Skeletal muscle tissue (tissue), 4 donors: ENCODE results near the gene SLC8B1. TPM values are rescaled to one million over a fixed set of nuclear protein-coding genes. Genes with fewer than 3 reads are reported as not detected.
A peak's percentile ranks its signal among the peaks of the same experiment; 100 is the strongest.

Experiments
- H3K27ac ChIP-seq: one replicate; pipeline ENCODE4 v1.7.0; 2013; ENCODE audit warnings: mild to moderate bottlenecking, low read depth, low read length, inconsistent platforms
- H3K27me3 ChIP-seq, 3 donors: one replicate each; pipeline ENCODE4 v1.7.0; 2013; ENCODE audit warnings: low read length in 3 of 3; ENCODE audit not compliant: control insufficient read depth in 3 of 3, insufficient read depth in 3 of 3
- H3K36me3 ChIP-seq, 3 donors: one replicate each; pipeline ENCODE4 v1.7.0; 2013; ENCODE audit warnings: low read length in 3 of 3; ENCODE audit not compliant: control insufficient read depth in 3 of 3, insufficient read depth in 3 of 3
- H3K4me1 ChIP-seq, 3 donors: one replicate each; pipeline ENCODE4 v1.7.0; 2013; ENCODE audit warnings: low read length in 3 of 3, mild to moderate bottlenecking in 3 of 3; ENCODE audit not compliant: control insufficient read depth in 3 of 3, insufficient read depth in 3 of 3
- H3K4me3 ChIP-seq, 3 donors: one replicate each; pipeline ENCODE4 v1.7.0; 2013; ENCODE audit warnings: low read length in 3 of 3
- H3K9ac ChIP-seq, 3 donors: one replicate each; pipeline ENCODE4 v1.7.0; 2013; ENCODE audit warnings: low read length in 3 of 3, mild to moderate bottlenecking in 3 of 3, moderate library complexity in 2 of 3, low read depth in 1 of 3
- H3K9me3 ChIP-seq, 3 donors: one replicate each; pipeline ENCODE4 v1.7.0; 2013; ENCODE audit warnings: low read length in 3 of 3; ENCODE audit not compliant: control insufficient read depth in 3 of 3
- total RNA-seq: library from RNA; depleted of rRNA; stranded (reverse); fragments of >200 nt; gene quantifications from one replicate; pipeline ENCODE4 v1.2.3, GENCODE V29; 2014
- donor health status: Osteomylitis.

The SLC8B1 gene
- total RNA-seq, 1 donor from 2014 or later = 8.4 TPM

- no peak overlapping the region for H3K9ac ChIP-seq
- peaks cover 16 to 24% (median 23%) of the 10 kb centered on the region in 3 donors for H3K36me3 ChIP-seq
- no peak overlapping the region for H3K4me3 ChIP-seq
- no peaks in the 10 kb centered on the region for H3K9me3 ChIP-seq
- no peak overlapping the region for H3K27ac ChIP-seq
- no peaks in the 10 kb centered on the region for H3K27me3 ChIP-seq
- H3K4me1 ChIP-seq = peaks cover 16 to 24% (median 24%) of the 10 kb centered on the region in 3 donors
Measured at GRCh38 chr12:113328368-113328889, 6.5 kb downstream of the SLC8B1 start.

- Histone ChIP-seq H3K27ac (peak overlapping the region; percentile 75), H3K9ac (peak overlapping the region in 1 of 3 donors; percentile 33), H3K36me3 (peaks cover 13 to 29% (median 19%) of the 10 kb centered on the region in 3 donors)
Measured at GRCh38 chr12:113326775-113327395, 8.0 kb downstream of the SLC8B1 start.

GRCh38 chr12:113325916-113326315 is 9.0 kb downstream of the SLC8B1 start:
- H3K27ac ChIP-seq = peak overlapping the region; percentile 75
- H3K9me3 ChIP-seq = no peaks in the 10 kb centered on the region
- peak overlapping the region in 1 of 3 donors; percentile 1 for H3K9ac ChIP-seq
- H3K4me3 ChIP-seq = no peak overlapping the region
- H3K36me3 ChIP-seq = peaks cover 10 to 27% (median 18%) of the 10 kb centered on the region in 3 donors
- H3K27me3 ChIP-seq = no peaks in the 10 kb centered on the region
- H3K4me1 ChIP-seq = peaks cover 11 to 17% (median 15%) of the 10 kb centered on the region in 3 donors

More at GRCh38 chr12:113326775-113327395, 8.0 kb downstream of the SLC8B1 start:
- Histone ChIP-seq H3K4me1 (peaks cover 11 to 17% (median 15%) of the 10 kb centered on the region in 3 donors), H3K27me3 (no peaks in the 10 kb centered on the region), H3K4me3 (no peak overlapping the region), H3K9me3 (no peaks in the 10 kb centered on the region)

- H3K4me1 ChIP-seq = peaks cover 11 to 14% (median 14%) of the 10 kb centered on the region in 3 donors
- H3K27me3 ChIP-seq = no peaks in the 10 kb centered on the region
- no peak overlapping the region for H3K9ac ChIP-seq
- no peak overlapping the region for H3K4me3 ChIP-seq
- no peaks in the 10 kb centered on the region for H3K9me3 ChIP-seq
- no peak overlapping the region for H3K27ac ChIP-seq
- H3K36me3 ChIP-seq = peaks cover 29 to 47% (median 37%) of the 10 kb centered on the region in 3 donors
Measured at GRCh38 chr12:113322343-113322742, 12.6 kb downstream of the SLC8B1 start.

- Histone ChIP-seq H3K36me3 (peaks cover 43 to 62% (median 48%) of the 10 kb centered on the region in 3 donors), H3K4me3 (no peak overlapping the region), H3K27ac (no peak overlapping the region)
Measured at GRCh38 chr12:113320401-113320800, 14.5 kb downstream of the SLC8B1 start.

GRCh38 chr12:113318900-113319628 is 15.8 kb downstream of the SLC8B1 start:
- Histone ChIP-seq H3K9me3 (no peaks in the 10 kb centered on the region), H3K4me3 (no peak overlapping the region), H3K27ac (no peak overlapping the region), H3K9ac (no peak overlapping the region), H3K27me3 (no peaks in the 10 kb centered on the region), H3K4me1 (no peaks in the 10 kb centered on the region), H3K36me3 (peaks cover 50 to 74% (median 56%) of the 10 kb centered on the region in 3 donors)

More at GRCh38 chr12:113320401-113320800, 14.5 kb downstream of the SLC8B1 start:
- no peaks in the 10 kb centered on the region for H3K9me3 ChIP-seq
- H3K4me1 ChIP-seq = no peaks in the 10 kb centered on the region
- no peaks in the 10 kb centered on the region for H3K27me3 ChIP-seq
- no peak overlapping the region for H3K9ac ChIP-seq

GRCh38 chr12:113318046-113318656 is 16.8 kb downstream of the SLC8B1 start:
- Histone ChIP-seq H3K27me3 (no peaks in the 10 kb centered on the region), H3K36me3 (peaks cover 52 to 75% (median 58%) of the 10 kb centered on the region in 3 donors), H3K4me1 (no peaks in the 10 kb centered on the region), H3K9me3 (no peaks in the 10 kb centered on the region), H3K9ac (no peak overlapping the region), H3K4me3 (no peak overlapping the region), H3K27ac (no peak overlapping the region)

GRCh38 chr12:113317122-113317521 is 17.8 kb downstream of the SLC8B1 start:
- Histone ChIP-seq H3K9ac (no peak overlapping the region), H3K27ac (no peak overlapping the region), H3K4me1 (no peaks in the 10 kb centered on the region), H3K27me3 (no peaks in the 10 kb centered on the region), H3K9me3 (no peaks in the 10 kb centered on the region), H3K4me3 (no peak overlapping the region), H3K36me3 (peaks cover 54 to 68% (median 61%) of the 10 kb centered on the region in 3 donors)

GRCh38 chr12:113316155-113316554 is 18.8 kb downstream of the SLC8B1 start:
- no peaks in the 10 kb centered on the region for H3K27me3 ChIP-seq
- no peak overlapping the region for H3K9ac ChIP-seq
- H3K4me3 ChIP-seq = no peak overlapping the region
- no peak overlapping the region for H3K27ac ChIP-seq
- H3K4me1 ChIP-seq = no peaks in the 10 kb centered on the region
- no peaks in the 10 kb centered on the region for H3K9me3 ChIP-seq
- H3K36me3 ChIP-seq = peaks cover 54 to 63% (median 62%) of the 10 kb centered on the region in 3 donors
